GM12878 (cell line): ENCODE results near the gene ENOX1. TPM values are rescaled to one million over a fixed set of nuclear protein-coding genes. Genes with fewer than 3 reads are reported as not detected.

ENCODE experiments used
- ATAC-seq: fragments of 200-7000 bp; cut with Tn5 transposase; 3 replicates; pipeline ENCODE4 v1.9.1; 2020; ENCODE audit warnings: mild to moderate bottlenecking, moderate library complexity
- BruUV-seq: library from RNA; stranded (reverse); fragments of 400-500 nt; replicated peaks from 2 replicates; lab custom pipeline; 2021; lab: Mats Ljungman, UMichigan
- CTCF ChIA-PET: fragments of 300-600 bp; sonication (Branson Sonifier 250); formaldehyde crosslinking; extraction: SDS; loops from one replicate; lab custom pipeline; 2021; ENCODE audit warnings: inconsistent platforms; lab: Yijun Ruan, JAX
- POLR2A ChIA-PET: fragments of 350-600 bp; formaldehyde crosslinking; extraction: SDS; loops from one replicate; lab custom pipeline; 2021; ENCODE audit warnings: inconsistent platforms; lab: Charles Lee
- RAD21 ChIA-PET: fragments of 300-600 bp; sonication (Branson Sonifier 250); formaldehyde crosslinking; loops from one replicate; lab custom pipeline; 2023; ENCODE audit warnings: antibody characterized with exemption; ENCODE audit not compliant: unreplicated experiment; lab: Charles Lee
- SMC1A ChIA-PET: fragments of 300-600 bp; sonication (Branson Sonifier 250); formaldehyde crosslinking; loops from one replicate; lab custom pipeline; 2023; ENCODE audit not compliant: unreplicated experiment, uncharacterized antibody; lab: Charles Lee
- DNase-seq: peaks from one replicate; pipeline ENCODE4 v3.0.0-alpha.2; 2011; ENCODE audit warnings: low read depth, low spot score
- FAIRE-seq: peaks from 3 replicates; lab custom pipeline; 2011; peaks lifted over from hg19 to GRCh38; lab: Jason Lieb, UNC
- H2AFZ ChIP-seq: 2 replicates; pipeline ENCODE4 v1.6.0; 2011; ENCODE audit warnings: low read depth, low read length, control low read depth; ENCODE audit not compliant: control insufficient read depth
- H3K27ac ChIP-seq: 2 replicates; pipeline ENCODE4 v1.5.1; 2011; ENCODE audit warnings: control low read depth; ENCODE audit not compliant: control insufficient read depth, insufficient read depth
- H3K27me3 ChIP-seq, 2 experiments: replicated peaks in 1 of 2; 2 replicates each; pipeline versions ENCODE4 v1.6.0 to v1.6.1; 2011; ENCODE audit warnings: low read length in 1 of 2; ENCODE audit not compliant: control insufficient read depth in 2 of 2, insufficient read depth in 2 of 2
- H3K36me3 ChIP-seq, 2 experiments: 2 replicates each; pipeline ENCODE4 v1.5.1; 2011; ENCODE audit warnings: low read length in 1 of 2; ENCODE audit not compliant: control insufficient read depth in 2 of 2, insufficient read depth in 2 of 2
- H3K4me1 ChIP-seq: 2 replicates; pipeline ENCODE4 v1.6.1; 2011; ENCODE audit warnings: mild to moderate bottlenecking, low read length, moderate library complexity, mixed read lengths; ENCODE audit not compliant: control insufficient read depth, insufficient read depth
- H3K4me2 ChIP-seq: 2 replicates; pipeline ENCODE4 v1.6.0; 2011; ENCODE audit warnings: control low read depth; ENCODE audit not compliant: control insufficient read depth, insufficient read depth
- H3K4me3 ChIP-seq: fragments of 200-600 bp; sonication (generic); 2 replicates; pipeline ENCODE4 v1.5.1; 2016
- H3K79me2 ChIP-seq: 2 replicates; pipeline ENCODE4 v1.6.0; 2011; ENCODE audit warnings: low read length; ENCODE audit not compliant: control insufficient read depth, insufficient read depth
- H3K9ac ChIP-seq: 2 replicates; pipeline ENCODE4 v1.8.0; 2011; ENCODE audit warnings: low read length, control low read depth, mixed read lengths; ENCODE audit not compliant: control insufficient read depth, insufficient read depth
- H3K9me3 ChIP-seq: replicated peaks from 3 replicates; pipeline ENCODE4 v1.5.1; 2011; ENCODE audit warnings: mild to moderate bottlenecking, low read length; ENCODE audit not compliant: control insufficient read depth, insufficient read depth
- H4K20me1 ChIP-seq: 2 replicates; pipeline ENCODE4 v1.6.0; 2011; ENCODE audit not compliant: control insufficient read depth, insufficient read depth
- ESRRA ChIP-seq: IDR thresholded peaks from 2 replicates; pipeline ENCODE4 v1.6.1; 2012; ENCODE audit warnings: mild to moderate bottlenecking, low read length, improper control_type of control experiment
- ETV6 ChIP-seq, 2 experiments: fragments of 450-650 bp in 1 of 2; IDR thresholded peaks in 1 of 2; conservative IDR thresholded peaks in 1 of 2; 2 replicates each; pipeline ENCODE4 v1.6.1; 2014; ENCODE audit warnings: antibody characterized with exemption in 1 of 2, borderline replicate concordance in 1 of 2, low read depth in 1 of 2, mild to moderate bottlenecking in 1 of 2, moderate library complexity in 1 of 2
- MYB ChIP-seq: fragments of 150-350 bp; IDR thresholded peaks from 2 replicates; pipeline ENCODE4 v1.6.1; 2014; ENCODE audit warnings: mild to moderate bottlenecking, low read depth, low read length, borderline replicate concordance
- SMAD5 ChIP-seq: IDR thresholded peaks from 2 replicates; pipeline ENCODE4 v1.6.1; 2016; ENCODE audit warnings: antibody characterized with exemption, low read depth
- SREBF1 ChIP-seq: IDR thresholded peaks from 2 replicates; pipeline ENCODE4 v1.6.1; 2012; ENCODE audit warnings: mild to moderate bottlenecking, low read length
- SUZ12 ChIP-seq: fragments of 200-600 bp; sonication (generic); IDR thresholded peaks from one replicate; pipeline ENCODE4 v1.6.1; 2018; ENCODE audit warnings: antibody characterized with exemption, mild to moderate bottlenecking; ENCODE audit not compliant: unreplicated experiment
- TBL1XR1 ChIP-seq: IDR thresholded peaks from 2 replicates; pipeline ENCODE4 v1.6.1; 2012; ENCODE audit warnings: low read depth, low read length, improper control_type of control experiment
- WGBS: methylation state at CpG from one replicate; pipeline ENCODE4 v1.1.6; 2016; ENCODE audit warnings: low lambda C conversion rate; ENCODE audit not compliant: insufficient replicate concordance, insufficient coverage; ENCODE audit errors: missing lambda C conversion rate; 5-methylcytosine and 5-hydroxymethylcytosine counted together
- in situ Hi-C: fragments of 300-500 bp; cut with MboI; formaldehyde crosslinking; loops from 9 replicates; pipeline ENCODE4 v1.14.3; 2018; ENCODE audit warnings: mixed read lengths
- intact Hi-C: fragments of 100-400 bp; cut with micrococcal nuclease; formaldehyde crosslinking; loops from one replicate; pipeline ENCODE4 v1.14.2; 2022; ENCODE audit not compliant: unreplicated experiment
- polyA plus RNA-seq, 11 experiments: library from polyadenylated mRNA; depleted of rRNA in 4 of 11; unstranded in 6 of 11; stranded (reverse) in 5 of 11; fragments of >200 nt; fragmentation: Nextera tagmentation in 4 of 11; fragmentation: Illumina TruSeq in 1 of 11; extraction: Ambion mirVana in 4 of 11; extraction: Trizol in 1 of 11; gene quantifications; 1 replicate in 1 of 11; 2 replicates in 10 of 11; pipeline versions ENCODE4 v1.2.1 to v1.2.3, GENCODE V29; 2011 to 2016; ENCODE audit warnings: inconsistent platforms in 2 of 11, missing spikeins in 2 of 11, low read depth in 1 of 11
- total RNA-seq, 4 experiments: library from RNA; depleted of rRNA in 3 of 4; stranded (reverse); fragments of >200 nt in 3 of 4; fragmentation: Illumina TruSeq in 1 of 4; extraction: Trizol in 1 of 4; gene quantifications; 2 replicates each; pipeline versions ENCODE4 v1.2.1 to v1.2.3, GENCODE V29; 2013 to 2021
- TF ChIP-seq, protein P1 (sequence below): fragments of 450-650 bp; conservative IDR thresholded peaks from 2 replicates; pipeline ENCODE4 v1.6.1; 2017; ENCODE audit warnings: mild to moderate bottlenecking, moderate library complexity
- TF ChIP-seq, protein P2 (sequence below): fragments of 450-650 bp; IDR thresholded peaks from 2 replicates; pipeline ENCODE4 v1.6.1; 2017; ENCODE audit warnings: low read depth, mild to moderate bottlenecking, moderate library complexity
- TF ChIP-seq, protein P3 (sequence below): fragments of 450-650 bp; IDR thresholded peaks from 2 replicates; pipeline ENCODE4 v1.6.1; 2018; ENCODE audit warnings: borderline replicate concordance, mild to moderate bottlenecking; ENCODE audit not compliant: partially characterized antibody
- TF ChIP-seq, protein P4 (sequence below): fragments of 450-650 bp; IDR thresholded peaks from 2 replicates; pipeline ENCODE4 v1.6.1; 2017; ENCODE audit warnings: borderline replicate concordance
- TF ChIP-seq, protein P5 (sequence below): IDR thresholded peaks from 2 replicates; pipeline ENCODE4 v1.6.1; 2011; ENCODE audit warnings: borderline replicate concordance, low read depth, mild to moderate bottlenecking, moderate library complexity, mixed read lengths, low read length; ENCODE audit not compliant: insufficient read depth; ENCODE audit errors: extremely low read length
- TF ChIP-seq, protein P6 (sequence below): fragments of 450-650 bp; IDR thresholded peaks from 2 replicates; pipeline ENCODE4 v1.6.1; 2016; ENCODE audit warnings: mild to moderate bottlenecking

ENOX1 gene
- total and polyA plus RNA-seq, 10 of the 15 experiments (the other 5 are each of a cell fraction or from before 2014, with no cell fraction given): 0.11 to 0.26 (median 0.15) TPM

DNA sequence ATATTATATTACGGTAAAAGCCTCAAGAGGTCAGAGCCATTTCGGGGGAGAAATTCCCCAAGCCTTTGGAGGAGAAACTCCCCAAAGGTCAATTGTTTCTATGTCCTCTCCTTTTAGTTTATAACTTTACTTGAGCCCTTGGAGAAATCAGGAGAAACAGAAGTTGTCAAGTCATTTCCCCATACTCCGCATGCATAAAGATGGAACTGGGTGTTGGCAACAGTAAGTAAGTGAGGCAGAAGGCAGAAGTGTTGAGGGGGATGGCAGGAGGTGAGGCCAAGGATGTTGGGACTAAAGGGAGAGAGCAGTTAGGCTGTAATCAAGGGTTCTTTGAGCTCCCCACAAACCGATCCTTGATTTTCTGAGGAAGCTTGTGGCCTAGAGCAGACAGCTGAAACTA is 307.9 kb downstream of the ENOX1 start:
- CTCF ChIA-PET: no interaction called here
- POLR2A ChIA-PET: no interaction called here
- H3K4me3 ChIP-seq: no peak overlapping the region
- no peak overlapping the region for H3K9ac ChIP-seq
- no peaks in the 10 kb centered on the region for H3K9me3 ChIP-seq
- no peak overlapping the region for H3K4me2 ChIP-seq
- H3K4me1 ChIP-seq: no peaks in the 10 kb centered on the region
- no peak for ATAC-seq
- SMC1A ChIA-PET: interaction anchor here (0.8 kb wide), 1 partner anchor 237 kb away, joined by 3 read pairs; no protein-coding TSS in a partner anchor
- in situ Hi-C loops (no loop called here), intact Hi-C loops (no loop called here)
- DNase-seq: no peak
- FAIRE-seq: no peak
- no peaks in the 10 kb centered on the region for H3K36me3 ChIP-seq
- 78% methylated on average over 4 of the region's 4 CpGs for WGBS
- no TSS peak for BruUV-seq
- no peaks in the 10 kb centered on the region for H3K79me2 ChIP-seq
- H3K27me3 ChIP-seq: no peaks in the 10 kb centered on the region
- no peak overlapping the region for H3K27ac ChIP-seq
- no peaks in the 10 kb centered on the region for H4K20me1 ChIP-seq
- RAD21 ChIA-PET: interaction anchor here (0.8 kb wide), 1 partner anchor 958 kb away, joined by 3 read pairs; no protein-coding TSS in a partner anchor
- H2AFZ ChIP-seq: no peak overlapping the region
- TF ChIP-seq, protein P1, sequence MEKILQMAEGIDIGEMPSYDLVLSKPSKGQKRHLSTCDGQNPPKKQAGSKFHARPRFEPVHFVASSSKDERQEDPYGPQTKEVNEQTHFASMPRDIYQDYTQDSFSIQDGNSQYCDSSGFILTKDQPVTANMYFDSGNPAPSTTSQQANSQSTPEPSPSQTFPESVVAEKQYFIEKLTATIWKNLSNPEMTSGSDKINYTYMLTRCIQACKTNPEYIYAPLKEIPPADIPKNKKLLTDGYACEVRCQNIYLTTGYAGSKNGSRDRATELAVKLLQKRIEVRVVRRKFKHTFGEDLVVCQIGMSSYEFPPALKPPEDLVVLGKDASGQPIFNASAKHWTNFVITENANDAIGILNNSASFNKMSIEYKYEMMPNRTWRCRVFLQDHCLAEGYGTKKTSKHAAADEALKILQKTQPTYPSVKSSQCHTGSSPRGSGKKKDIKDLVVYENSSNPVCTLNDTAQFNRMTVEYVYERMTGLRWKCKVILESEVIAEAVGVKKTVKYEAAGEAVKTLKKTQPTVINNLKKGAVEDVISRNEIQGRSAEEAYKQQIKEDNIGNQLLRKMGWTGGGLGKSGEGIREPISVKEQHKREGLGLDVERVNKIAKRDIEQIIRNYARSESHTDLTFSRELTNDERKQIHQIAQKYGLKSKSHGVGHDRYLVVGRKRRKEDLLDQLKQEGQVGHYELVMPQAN: no peak
- TF ChIP-seq SUZ12 (no peak), ESRRA (no peak), ETV6 (conservative IDR thresholded peaks at IDR 0.05 in 1 of 2, IDR thresholded peaks at IDR 0.05 in 1 of 2; ENCODE audit: borderline replicate concordance in 1 of 2, low read depth in 1 of 2) (no peak), SREBF1 (no peak), MYB (no peak), SMAD5 (no peak), TBL1XR1 (no peak)
- TF ChIP-seq, protein P2, sequence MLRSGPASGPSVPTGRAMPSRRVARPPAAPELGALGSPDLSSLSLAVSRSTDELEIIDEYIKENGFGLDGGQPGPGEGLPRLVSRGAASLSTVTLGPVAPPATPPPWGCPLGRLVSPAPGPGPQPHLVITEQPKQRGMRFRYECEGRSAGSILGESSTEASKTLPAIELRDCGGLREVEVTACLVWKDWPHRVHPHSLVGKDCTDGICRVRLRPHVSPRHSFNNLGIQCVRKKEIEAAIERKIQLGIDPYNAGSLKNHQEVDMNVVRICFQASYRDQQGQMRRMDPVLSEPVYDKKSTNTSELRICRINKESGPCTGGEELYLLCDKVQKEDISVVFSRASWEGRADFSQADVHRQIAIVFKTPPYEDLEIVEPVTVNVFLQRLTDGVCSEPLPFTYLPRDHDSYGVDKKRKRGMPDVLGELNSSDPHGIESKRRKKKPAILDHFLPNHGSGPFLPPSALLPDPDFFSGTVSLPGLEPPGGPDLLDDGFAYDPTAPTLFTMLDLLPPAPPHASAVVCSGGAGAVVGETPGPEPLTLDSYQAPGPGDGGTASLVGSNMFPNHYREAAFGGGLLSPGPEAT: no peak
- TF ChIP-seq, protein P3, sequence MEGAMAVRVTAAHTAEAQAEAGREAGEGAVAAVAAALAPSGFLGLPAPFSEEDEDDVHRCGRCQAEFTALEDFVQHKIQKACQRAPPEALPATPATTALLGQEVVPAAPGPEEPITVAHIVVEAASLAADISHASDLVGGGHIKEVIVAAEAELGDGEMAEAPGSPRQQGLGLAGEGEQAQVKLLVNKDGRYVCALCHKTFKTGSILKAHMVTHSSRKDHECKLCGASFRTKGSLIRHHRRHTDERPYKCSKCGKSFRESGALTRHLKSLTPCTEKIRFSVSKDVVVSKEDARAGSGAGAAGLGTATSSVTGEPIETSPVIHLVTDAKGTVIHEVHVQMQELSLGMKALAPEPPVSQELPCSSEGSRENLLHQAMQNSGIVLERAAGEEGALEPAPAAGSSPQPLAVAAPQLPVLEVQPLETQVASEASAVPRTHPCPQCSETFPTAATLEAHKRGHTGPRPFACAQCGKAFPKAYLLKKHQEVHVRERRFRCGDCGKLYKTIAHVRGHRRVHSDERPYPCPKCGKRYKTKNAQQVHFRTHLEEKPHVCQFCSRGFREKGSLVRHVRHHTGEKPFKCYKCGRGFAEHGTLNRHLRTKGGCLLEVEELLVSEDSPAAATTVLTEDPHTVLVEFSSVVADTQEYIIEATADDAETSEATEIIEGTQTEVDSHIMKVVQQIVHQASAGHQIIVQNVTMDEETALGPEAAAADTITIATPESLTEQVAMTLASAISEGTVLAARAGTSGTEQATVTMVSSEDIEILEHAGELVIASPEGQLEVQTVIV: no peak
- TF ChIP-seq, protein P4, sequence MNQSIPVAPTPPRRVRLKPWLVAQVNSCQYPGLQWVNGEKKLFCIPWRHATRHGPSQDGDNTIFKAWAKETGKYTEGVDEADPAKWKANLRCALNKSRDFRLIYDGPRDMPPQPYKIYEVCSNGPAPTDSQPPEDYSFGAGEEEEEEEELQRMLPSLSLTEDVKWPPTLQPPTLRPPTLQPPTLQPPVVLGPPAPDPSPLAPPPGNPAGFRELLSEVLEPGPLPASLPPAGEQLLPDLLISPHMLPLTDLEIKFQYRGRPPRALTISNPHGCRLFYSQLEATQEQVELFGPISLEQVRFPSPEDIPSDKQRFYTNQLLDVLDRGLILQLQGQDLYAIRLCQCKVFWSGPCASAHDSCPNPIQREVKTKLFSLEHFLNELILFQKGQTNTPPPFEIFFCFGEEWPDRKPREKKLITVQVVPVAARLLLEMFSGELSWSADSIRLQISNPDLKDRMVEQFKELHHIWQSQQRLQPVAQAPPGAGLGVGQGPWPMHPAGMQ: no peak
- TF ChIP-seq, protein P5, sequence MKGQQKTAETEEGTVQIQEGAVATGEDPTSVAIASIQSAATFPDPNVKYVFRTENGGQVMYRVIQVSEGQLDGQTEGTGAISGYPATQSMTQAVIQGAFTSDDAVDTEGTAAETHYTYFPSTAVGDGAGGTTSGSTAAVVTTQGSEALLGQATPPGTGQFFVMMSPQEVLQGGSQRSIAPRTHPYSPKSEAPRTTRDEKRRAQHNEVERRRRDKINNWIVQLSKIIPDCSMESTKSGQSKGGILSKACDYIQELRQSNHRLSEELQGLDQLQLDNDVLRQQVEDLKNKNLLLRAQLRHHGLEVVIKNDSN: no peak
- TF ChIP-seq, protein P6, sequence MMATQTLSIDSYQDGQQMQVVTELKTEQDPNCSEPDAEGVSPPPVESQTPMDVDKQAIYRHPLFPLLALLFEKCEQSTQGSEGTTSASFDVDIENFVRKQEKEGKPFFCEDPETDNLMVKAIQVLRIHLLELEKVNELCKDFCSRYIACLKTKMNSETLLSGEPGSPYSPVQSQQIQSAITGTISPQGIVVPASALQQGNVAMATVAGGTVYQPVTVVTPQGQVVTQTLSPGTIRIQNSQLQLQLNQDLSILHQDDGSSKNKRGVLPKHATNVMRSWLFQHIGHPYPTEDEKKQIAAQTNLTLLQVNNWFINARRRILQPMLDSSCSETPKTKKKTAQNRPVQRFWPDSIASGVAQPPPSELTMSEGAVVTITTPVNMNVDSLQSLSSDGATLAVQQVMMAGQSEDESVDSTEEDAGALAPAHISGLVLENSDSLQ: no peak
